T-helper 9 cell (primary cell): ENCODE data around the gene ZGRF1.
"Not testable (repeated sequence)": the region's sequence is repeated elsewhere in the genome, so short reads cannot be mapped to it uniquely, and the experiment has no call there.

ENCODE experiments used
- DNase-seq: peaks from one replicate; pipeline ENCODE4 v3.0.0-alpha.2; 2020
- total RNA-seq, 2 donors: gene quantifications; one replicate each; lab custom pipeline; 2026; lab: John Stamatoyannopoulos, UW

ZGRF1 gene
- total RNA-seq, result 14.5 to 15.7 reads per million in 2 donors

- DNase-seq, result peak; percentile 94
Observed at GRCh38 chr4:112636688-112637551, at the start of gene ZGRF1, which contains the start of gene LARP7. Gene ZGRF1 (minus strand): TSS chr4:112636909. CDS start chr4:112633176, 3,733 bp downstream. Gene LARP7 (plus strand): TSS chr4:112637143. CDS start chr4:112644670, 7,527 bp downstream.

GRCh38 chr4:112680996-112681395 is 44.3 kb upstream of the ZGRF1 start:
- DNase-seq, result no peak

GRCh38 chr4:112677519-112678091 is 40.9 kb upstream of the ZGRF1 start:
- no peak for DNase-seq

GRCh38 chr4:112674376-112674775 is 37.7 kb upstream of the ZGRF1 start:
- no peak for DNase-seq

GRCh38 chr4:112673686-112674085 is 37.0 kb upstream of the ZGRF1 start:
- no peak for DNase-seq

GRCh38 chr4:112673076-112673475 is 36.4 kb upstream of the ZGRF1 start:
- DNase-seq, result no peak

- DNase-seq, result no peak
Observed at GRCh38 chr4:112668131-112668530, 31.4 kb upstream of the ZGRF1 start.

- DNase-seq, result no peak
Observed at GRCh38 chr4:112664611-112665010, 27.9 kb upstream of the ZGRF1 start.

GRCh38 chr4:112656115-112656514 is 19.4 kb upstream of the ZGRF1 start:
- not testable (repeated sequence) for DNase-seq

- no peak for DNase-seq
Observed at GRCh38 chr4:112655270-112655669, 18.6 kb upstream of the ZGRF1 start.

- no peak for DNase-seq
Observed at GRCh38 chr4:112652216-112652615, 15.5 kb upstream of the ZGRF1 start.

- DNase-seq, result no peak
Observed at GRCh38 chr4:112651641-112652040, 14.9 kb upstream of the ZGRF1 start.

- DNase-seq, result no peak
Observed at GRCh38 chr4:112650332-112650731, 13.6 kb upstream of the ZGRF1 start.

GRCh38 chr4:112649055-112649408 is 12.3 kb upstream of the ZGRF1 start:
- DNase-seq, result no peak

GRCh38 chr4:112648263-112649054 is 11.8 kb upstream of the ZGRF1 start:
- DNase-seq, result no peak

- no peak for DNase-seq
Observed at GRCh38 chr4:112647785-112648184, 11.1 kb upstream of the ZGRF1 start.

- no peak for DNase-seq
Observed at GRCh38 chr4:112646632-112647537, 10.2 kb upstream of the ZGRF1 start.

- no peak for DNase-seq
Observed at GRCh38 chr4:112645541-112646329, 9.0 kb upstream of the ZGRF1 start.

- DNase-seq, result not testable (repeated sequence)
Observed at GRCh38 chr4:112644595-112645535, 8.2 kb upstream of the ZGRF1 start.

- DNase-seq, result no peak
Observed at GRCh38 chr4:112642526-112642925, 5.8 kb upstream of the ZGRF1 start.
